ENCODE results near the gene ASB18. TPM values are rescaled to one million over a fixed set of nuclear protein-coding genes. Genes with fewer than 3 reads are reported as not detected.

ASB18 gene
- total RNA-seq, 1 experiment from 2014 or later = not detected

GRCh38 chr2:236217926-236218325 lies 46.3 kb downstream of the ASB18 start:
- DNase-seq (ENCODE audit: low read depth, low spot score) (no peak), ATAC-seq (no peak)
- Histone ChIP-seq H3K9me3 (ENCODE audit: control insufficient read depth, insufficient read depth, low read depth, low read length) (no peaks in the 10 kb centered on the region), H3K36me3 (ENCODE audit: control insufficient read depth, insufficient read depth, low read length) (no peaks in the 10 kb centered on the region), H3K27me3 (ENCODE audit: control insufficient read depth, insufficient read depth, low read length) (no peaks in the 10 kb centered on the region), H3K4me3 (ENCODE audit: low read depth in 2 of 2, low read length in 2 of 2) (no peak overlapping the region), H3K27ac (ENCODE audit: low read length) (no peak overlapping the region), H3K4me1 (ENCODE audit: control insufficient read depth, insufficient read depth, low read length) (no peaks in the 10 kb centered on the region)
- in situ Hi-C loops (cut with HindIII; ENCODE audit: low pct_unique_long_range_greater_than_20kb, low sequenced_read_pairs) (no loop called here), intact Hi-C loops (cut with micrococcal nuclease; ENCODE audit: unreplicated experiment) (no loop called here)
- ChIA-PET POLR2A (no interaction called here), CTCF (no interaction called here)
- BruUV-seq (replicated peaks) = no TSS peak
- TF ChIP-seq POLR2AphosphoS5 (IDR thresholded peaks at IDR 0.05; ENCODE audit: low read depth, low read length) (no peak), SIN3A (IDR thresholded peaks at IDR 0.05; ENCODE audit: borderline replicate concordance, insufficient read depth, low read depth, low read length) (no peak), CTCF (IDR thresholded peaks at IDR 0.05) (no peak), TCF7L2 (IDR thresholded peaks at IDR 0.05; ENCODE audit: low read depth, low read length) (no peak), REST (IDR thresholded peaks at IDR 0.05; ENCODE audit: insufficient read depth in 1 of 2, low read depth in 2 of 2, low read length in 1 of 2) (no peak)

GRCh38 chr2:236216711-236217110 lies 47.5 kb downstream of the ASB18 start:
- Histone ChIP-seq H3K4me1 (ENCODE audit: control insufficient read depth, insufficient read depth, low read length) (no peaks in the 10 kb centered on the region), H3K27ac (ENCODE audit: low read length) (no peak overlapping the region), H3K36me3 (ENCODE audit: control insufficient read depth, insufficient read depth, low read length) (no peaks in the 10 kb centered on the region), H3K27me3 (ENCODE audit: control insufficient read depth, insufficient read depth, low read length) (no peaks in the 10 kb centered on the region), H3K9me3 (ENCODE audit: control insufficient read depth, insufficient read depth, low read depth, low read length) (no peaks in the 10 kb centered on the region), H3K4me3 (ENCODE audit: low read depth in 2 of 2, low read length in 2 of 2) (no peak overlapping the region)
- DNase-seq (ENCODE audit: low read depth, low spot score) (no peak), ATAC-seq (no peak)
- BruUV-seq (replicated peaks) = no TSS peak
- ChIA-PET POLR2A (no interaction called here), CTCF (no interaction called here)
- TF ChIP-seq POLR2AphosphoS5 (IDR thresholded peaks at IDR 0.05; ENCODE audit: low read depth, low read length) = no peak
- TF ChIP-seq TCF7L2 (IDR thresholded peaks at IDR 0.05; ENCODE audit: low read depth, low read length) = no peak
- TF ChIP-seq SIN3A (IDR thresholded peaks at IDR 0.05; ENCODE audit: borderline replicate concordance, insufficient read depth, low read depth, low read length) = no peak
- TF ChIP-seq CTCF (IDR thresholded peaks at IDR 0.05) = no peak
- no peak for TF ChIP-seq REST (IDR thresholded peaks at IDR 0.05; ENCODE audit: insufficient read depth in 1 of 2, low read depth in 2 of 2, low read length in 1 of 2)
- in situ Hi-C loops (cut with HindIII; ENCODE audit: low pct_unique_long_range_greater_than_20kb, low sequenced_read_pairs) = no loop called here
- intact Hi-C loops (cut with micrococcal nuclease; ENCODE audit: unreplicated experiment) = no loop called here

All from Panc1 (cell line).